Raji (cell line): Measurements from ENCODE around the gene PRKAR1B.

Source experiments
- POLR2A ChIP-seq: IDR thresholded peaks from 2 replicates; pipeline ENCODE4 v1.6.1; 2011; ENCODE audit warnings: low read depth, low read length, control low read depth; ENCODE audit not compliant: insufficient read depth

PRKAR1B gene

GRCh38 chr7:512541-513311, 214.4 kb downstream of the PRKAR1B start:
- TF ChIP-seq POLR2A = no peak

GRCh38 chr7:512146-512510, 215.0 kb downstream of the PRKAR1B start:
- no peak for TF ChIP-seq POLR2A

- no peak for TF ChIP-seq POLR2A
Observed at GRCh38 chr7:511476-512145, 215.5 kb downstream of the PRKAR1B start.

GRCh38 chr7:510782-511281, 216.2 kb downstream of the PRKAR1B start:
- TF ChIP-seq POLR2A = no peak

- TF ChIP-seq POLR2A = no peak
Observed at GRCh38 chr7:510131-510481, 217.0 kb downstream of the PRKAR1B start.

- no peak for TF ChIP-seq POLR2A
Observed at GRCh38 chr7:509426-510130, 217.5 kb downstream of the PRKAR1B start.

- TF ChIP-seq POLR2A = no peak
Observed at GRCh38 chr7:508461-509170, 218.5 kb downstream of the PRKAR1B start.

- no peak for TF ChIP-seq POLR2A
Observed at GRCh38 chr7:507623-508300, 219.3 kb downstream of the PRKAR1B start.

- no peak for TF ChIP-seq POLR2A
Observed at GRCh38 chr7:506921-507622, 220.0 kb downstream of the PRKAR1B start.

- no peak for TF ChIP-seq POLR2A
Observed at GRCh38 chr7:506391-506831, 220.7 kb downstream of the PRKAR1B start.

- TF ChIP-seq POLR2A = no peak
Observed at GRCh38 chr7:505171-505570, 221.9 kb downstream of the PRKAR1B start.

GRCh38 chr7:504221-505111, 222.6 kb downstream of the PRKAR1B start:
- no peak for TF ChIP-seq POLR2A

GRCh38 chr7:503575-504111, 223.4 kb downstream of the PRKAR1B start:
- no peak for TF ChIP-seq POLR2A
